GM12865 (cell line): Measurements from ENCODE around the gene MBD6.

ENCODE experiments used
- DNase-seq: peaks from one replicate; pipeline ENCODE4 v3.0.0; 2010; ENCODE audit warnings: low read depth
- H3K4me3 ChIP-seq: 2 replicates; pipeline ENCODE4 v1.5.1; 2011; ENCODE audit warnings: mild to moderate bottlenecking, low read depth, low read length, control low read depth
- TF ChIP-seq, protein P1 (sequence below): IDR thresholded peaks from 2 replicates; pipeline ENCODE4 v1.5.1; 2011; ENCODE audit warnings: low read length, control low read depth, low read depth, inconsistent platforms; ENCODE audit not compliant: insufficient read depth; ENCODE audit errors: missing control alignments

The MBD6 gene

DNA sequence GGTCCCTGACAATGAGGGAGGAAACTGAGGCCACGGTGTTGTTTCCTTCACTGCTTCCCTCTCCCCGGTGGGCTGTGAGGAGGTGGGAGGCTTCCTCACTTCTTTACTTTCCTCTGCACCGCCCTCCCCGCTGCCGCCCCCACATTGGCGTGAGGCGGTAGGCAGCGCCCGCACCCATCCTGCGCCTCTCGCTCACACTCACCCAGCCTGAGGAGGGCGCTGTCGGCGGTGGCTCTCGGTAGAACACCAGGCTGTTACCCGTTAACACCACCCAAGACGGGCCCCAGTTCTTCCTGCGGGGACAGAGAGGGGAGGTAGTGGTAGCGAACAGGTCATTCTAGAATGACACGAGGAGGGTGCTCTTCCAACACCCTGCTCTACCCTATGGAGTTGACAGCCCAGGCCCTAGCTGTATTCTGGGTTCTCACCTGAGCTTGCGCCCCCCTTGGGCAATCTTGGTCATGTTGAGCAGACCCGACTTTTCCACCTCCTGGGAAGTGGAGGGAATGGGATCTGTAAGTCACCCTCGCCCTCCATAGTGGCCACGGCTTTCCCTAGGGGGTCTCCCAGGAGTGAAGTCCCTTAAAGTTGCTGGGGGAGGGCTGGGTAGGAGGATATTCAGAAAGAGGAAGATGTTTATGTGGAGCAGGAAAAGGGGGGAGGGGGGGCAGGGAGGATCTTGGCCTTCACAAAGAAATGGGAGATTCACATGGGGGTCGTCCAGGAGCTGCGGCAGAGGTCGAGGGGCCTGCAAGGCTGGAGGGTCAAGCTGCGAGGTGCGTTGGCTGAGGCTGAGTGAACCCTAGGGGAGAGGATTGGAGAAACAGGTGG lies 46.2 kb upstream of the MBD6 start:
- peak overlapping the region; percentile 69 for H3K4me3 ChIP-seq
- DNase-seq, result peak; percentile 78
- TF ChIP-seq, protein P1, sequence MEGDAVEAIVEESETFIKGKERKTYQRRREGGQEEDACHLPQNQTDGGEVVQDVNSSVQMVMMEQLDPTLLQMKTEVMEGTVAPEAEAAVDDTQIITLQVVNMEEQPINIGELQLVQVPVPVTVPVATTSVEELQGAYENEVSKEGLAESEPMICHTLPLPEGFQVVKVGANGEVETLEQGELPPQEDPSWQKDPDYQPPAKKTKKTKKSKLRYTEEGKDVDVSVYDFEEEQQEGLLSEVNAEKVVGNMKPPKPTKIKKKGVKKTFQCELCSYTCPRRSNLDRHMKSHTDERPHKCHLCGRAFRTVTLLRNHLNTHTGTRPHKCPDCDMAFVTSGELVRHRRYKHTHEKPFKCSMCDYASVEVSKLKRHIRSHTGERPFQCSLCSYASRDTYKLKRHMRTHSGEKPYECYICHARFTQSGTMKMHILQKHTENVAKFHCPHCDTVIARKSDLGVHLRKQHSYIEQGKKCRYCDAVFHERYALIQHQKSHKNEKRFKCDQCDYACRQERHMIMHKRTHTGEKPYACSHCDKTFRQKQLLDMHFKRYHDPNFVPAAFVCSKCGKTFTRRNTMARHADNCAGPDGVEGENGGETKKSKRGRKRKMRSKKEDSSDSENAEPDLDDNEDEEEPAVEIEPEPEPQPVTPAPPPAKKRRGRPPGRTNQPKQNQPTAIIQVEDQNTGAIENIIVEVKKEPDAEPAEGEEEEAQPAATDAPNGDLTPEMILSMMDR, result peak; percentile 66

DNA sequence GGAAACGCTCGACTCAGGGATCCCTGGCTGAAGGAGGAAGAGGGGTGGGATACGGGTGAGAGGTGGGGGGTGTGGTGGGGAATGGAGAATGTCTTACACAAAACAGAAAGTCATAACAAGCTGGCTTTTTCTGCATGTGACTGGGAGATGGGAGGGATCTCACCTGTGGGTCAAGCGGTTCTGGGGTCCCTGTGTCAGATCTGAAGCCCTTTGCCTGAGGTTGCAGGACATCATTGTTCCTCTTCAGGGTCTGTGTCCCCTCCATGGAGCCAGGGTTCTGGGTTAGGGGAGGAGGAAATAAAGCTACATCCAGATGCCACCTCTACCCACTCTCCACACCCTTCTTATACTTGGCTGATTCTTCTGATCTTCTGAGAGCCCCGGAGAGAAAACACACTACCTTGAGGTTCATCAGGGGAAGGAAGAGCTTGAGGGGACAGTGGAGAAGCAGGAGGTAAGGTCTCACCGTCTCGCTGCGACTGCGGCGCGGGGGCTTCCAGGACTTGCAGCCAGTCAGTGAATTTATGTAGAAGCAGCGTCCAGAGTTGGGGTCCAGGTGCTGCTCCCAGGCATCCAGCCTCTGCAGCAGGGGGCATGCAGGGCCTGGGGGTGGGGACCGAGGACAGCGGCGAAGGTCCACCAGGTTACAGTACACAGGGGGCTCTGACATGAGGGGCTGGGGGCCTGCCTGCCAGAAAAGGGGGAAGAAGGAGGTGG lies 45.5 kb upstream of the MBD6 start:
- H3K4me3 ChIP-seq, result peak overlapping the region; percentile 69
- TF ChIP-seq, protein P1, result no peak
- DNase-seq, result no peak

DNA sequence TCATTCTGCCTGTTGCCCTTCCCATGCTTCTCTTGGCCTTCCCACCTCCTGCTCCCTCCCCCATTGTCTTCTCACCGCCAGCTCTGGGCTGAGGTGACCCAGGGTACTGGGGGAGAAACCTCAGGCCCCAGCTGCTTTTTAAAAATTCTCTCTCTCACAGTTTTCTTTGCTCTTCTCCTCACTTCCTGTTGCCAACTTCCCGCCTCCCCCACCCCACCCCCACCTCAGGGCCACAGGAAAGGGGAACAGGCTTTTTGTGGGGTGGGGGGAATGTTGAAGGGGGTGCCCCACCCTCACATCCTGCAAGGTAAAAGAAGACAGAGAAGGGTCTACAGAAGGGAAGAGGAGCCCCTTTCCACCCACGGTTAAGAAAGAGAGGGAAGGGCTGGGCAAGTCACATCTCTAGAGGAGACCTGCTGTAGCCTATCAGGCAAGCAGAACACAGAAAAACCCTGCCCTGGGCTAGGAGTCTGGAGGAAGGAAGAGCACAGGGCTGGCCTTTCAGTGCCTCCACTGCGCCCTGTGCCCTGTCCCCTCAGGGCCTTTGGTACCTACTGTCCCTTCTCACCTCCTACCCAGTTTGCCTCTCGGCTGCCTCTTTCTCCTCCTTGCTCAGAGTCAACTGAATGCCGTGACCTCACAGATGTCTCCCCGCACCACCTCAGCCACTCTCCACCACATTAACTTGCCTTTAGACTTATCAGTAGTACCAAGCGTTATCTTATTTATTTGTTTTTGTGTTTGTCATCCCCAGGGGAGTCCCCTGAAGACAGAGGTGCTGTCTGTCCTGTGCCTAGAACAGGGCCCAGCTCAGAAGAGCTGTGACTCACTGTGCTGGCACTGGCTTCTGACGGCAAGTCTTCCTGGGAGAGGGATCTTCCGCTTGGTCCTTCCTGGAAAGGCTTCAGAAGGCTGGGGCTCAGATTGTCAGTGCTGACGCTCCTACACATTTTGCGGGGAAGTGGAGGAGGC lies 44.6 kb upstream of the MBD6 start:
- peak overlapping the region; percentile 69 for H3K4me3 ChIP-seq
- TF ChIP-seq, protein P1, result no peak
- peak; percentile 66 for DNase-seq

DNA sequence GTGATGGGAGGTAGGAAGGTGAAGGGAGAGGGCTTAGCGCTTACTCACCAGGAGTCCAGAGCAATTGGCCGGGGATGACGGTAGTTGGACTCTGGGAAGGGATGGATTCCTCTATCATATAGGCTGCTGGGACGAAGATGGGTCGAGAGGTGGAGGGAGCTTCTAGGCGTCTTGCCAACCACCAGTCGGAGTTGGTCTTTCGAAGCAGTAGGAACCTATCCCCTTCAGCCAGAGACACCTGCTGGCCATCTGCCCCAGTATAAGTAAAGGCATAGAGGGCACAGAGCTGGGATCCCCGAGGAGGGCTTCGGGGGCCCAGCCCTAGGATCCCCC lies 43.6 kb upstream of the MBD6 start:
- DNase-seq, result peak; percentile 60
- H3K4me3 ChIP-seq, result peak overlapping the region; percentile 69
- TF ChIP-seq, protein P1, result no peak

DNA sequence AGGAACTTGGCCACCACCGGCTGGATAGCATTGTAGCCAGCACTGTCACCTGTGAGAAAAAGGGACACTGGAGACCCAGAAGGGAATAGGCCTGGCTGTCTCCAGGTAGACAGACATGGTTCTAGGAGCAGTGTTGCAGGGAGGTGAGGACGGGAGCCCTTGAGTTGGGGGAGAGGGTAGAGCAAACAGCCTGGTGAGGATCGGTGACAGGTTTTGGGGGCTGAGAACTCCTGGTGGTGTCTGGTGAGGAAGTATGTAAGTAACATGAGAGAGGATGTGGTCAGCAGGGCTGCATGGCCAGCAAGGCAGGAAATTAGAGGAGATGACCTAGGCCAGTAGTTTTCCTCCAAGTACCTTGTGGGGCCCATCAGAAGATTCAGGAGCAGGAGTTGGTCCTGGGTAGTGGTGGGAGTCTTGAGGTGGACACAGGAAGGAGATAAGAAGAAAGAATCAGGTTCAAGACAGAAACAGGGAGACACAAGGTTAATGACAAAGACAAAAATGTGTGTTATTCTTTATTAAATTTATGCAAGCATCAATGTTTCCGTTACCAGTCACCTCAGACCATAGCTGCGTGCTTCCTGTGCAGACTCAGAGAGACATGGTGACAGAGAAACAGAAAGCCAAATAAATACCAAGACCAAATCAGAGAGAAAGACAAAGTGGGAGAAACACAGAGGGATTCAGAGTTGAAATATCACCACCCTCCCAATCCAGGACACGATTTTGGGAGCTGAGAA lies 43.1 kb upstream of the MBD6 start, which contains the start of gene ARHGAP9:
ARHGAP9 (minus strand) TSS at position 491 of the 740 bp plus-strand sequence; CDS start at position 31, 460 bp downstream.
- TF ChIP-seq, protein P1, result no peak
- peak within 1 kb of the TSS; percentile 69 for H3K4me3 ChIP-seq
- DNase-seq, result peak; percentile 84

DNA sequence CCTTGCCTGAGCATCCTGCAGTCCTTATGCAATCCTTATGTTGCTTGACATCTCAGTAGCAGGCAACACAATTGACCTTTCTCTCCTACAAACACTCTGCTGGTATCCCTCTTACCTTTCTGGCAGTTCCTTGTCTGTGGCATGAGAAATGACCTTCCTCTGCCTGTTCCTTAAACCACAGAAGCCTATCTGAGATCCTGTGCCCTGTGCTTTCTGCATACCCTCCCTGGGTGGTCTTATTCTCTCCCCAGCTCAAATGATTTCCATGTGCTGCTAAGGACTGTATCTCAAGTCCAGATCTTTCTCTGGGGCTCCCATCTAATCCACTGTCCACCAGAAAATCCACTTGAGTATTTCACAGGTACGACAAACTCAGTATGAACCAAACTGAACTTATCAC lies 41.0 kb upstream of the MBD6 start:
- TF ChIP-seq, protein P1, result no peak
- no peak for DNase-seq
- H3K4me3 ChIP-seq, result no peak overlapping the region
